Vagina (tissue), 2 donors: ENCODE data around the gene GNAO1.

Source experiments
- POLR2A ChIP-seq, 2 donors: fragments of 450-650 bp; IDR thresholded peaks; one replicate each; pipeline ENCODE4 v1.6.1; 2017; ENCODE audit warnings: antibody characterized with exemption in 2 of 2, mild to moderate bottlenecking in 2 of 2, moderate library complexity in 2 of 2
- POLR2AphosphoS5 ChIP-seq, 2 donors: sonication (generic); formaldehyde crosslinking; IDR thresholded peaks; one replicate each; pipeline ENCODE4 v1.9.0; 2017; ENCODE audit warnings: antibody characterized with exemption in 2 of 2, mild to moderate bottlenecking in 2 of 2, low read depth in 1 of 2; ENCODE audit not compliant: insufficient read depth in 1 of 2
- TF ChIP-seq, protein P1 (sequence below), 3 experiments: fragments of 450-650 bp in 2 of 3; fragments of 200-600 bp in 1 of 3; sonication (generic) in 1 of 3; IDR thresholded peaks; one replicate each; pipeline ENCODE4 v1.5.1; 2017 to 2019; ENCODE audit warnings: antibody characterized with exemption in 3 of 3, mild to moderate bottlenecking in 2 of 3, moderate library complexity in 2 of 3

DNA sequence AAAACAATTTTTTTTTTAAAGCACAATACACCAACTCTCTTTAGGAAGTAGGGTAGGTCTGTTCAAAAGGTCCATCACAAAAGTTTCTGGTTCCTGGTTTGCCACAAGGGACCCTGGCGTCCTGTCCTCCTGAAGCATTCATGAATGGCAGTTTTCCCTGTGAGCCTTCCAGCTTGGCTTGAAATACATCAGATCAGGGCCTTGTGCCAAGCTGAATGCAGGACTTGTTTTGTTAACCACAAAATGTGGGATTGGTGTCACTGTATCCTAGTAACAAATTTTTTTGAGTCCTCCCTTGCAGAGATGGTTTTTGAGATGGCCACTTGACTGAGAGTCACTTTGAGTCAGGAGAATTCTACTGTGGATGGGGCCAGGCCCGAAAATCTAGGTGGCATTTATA, 3.9 kb downstream of the GNAO1 start:
- TF ChIP-seq, protein P1, sequence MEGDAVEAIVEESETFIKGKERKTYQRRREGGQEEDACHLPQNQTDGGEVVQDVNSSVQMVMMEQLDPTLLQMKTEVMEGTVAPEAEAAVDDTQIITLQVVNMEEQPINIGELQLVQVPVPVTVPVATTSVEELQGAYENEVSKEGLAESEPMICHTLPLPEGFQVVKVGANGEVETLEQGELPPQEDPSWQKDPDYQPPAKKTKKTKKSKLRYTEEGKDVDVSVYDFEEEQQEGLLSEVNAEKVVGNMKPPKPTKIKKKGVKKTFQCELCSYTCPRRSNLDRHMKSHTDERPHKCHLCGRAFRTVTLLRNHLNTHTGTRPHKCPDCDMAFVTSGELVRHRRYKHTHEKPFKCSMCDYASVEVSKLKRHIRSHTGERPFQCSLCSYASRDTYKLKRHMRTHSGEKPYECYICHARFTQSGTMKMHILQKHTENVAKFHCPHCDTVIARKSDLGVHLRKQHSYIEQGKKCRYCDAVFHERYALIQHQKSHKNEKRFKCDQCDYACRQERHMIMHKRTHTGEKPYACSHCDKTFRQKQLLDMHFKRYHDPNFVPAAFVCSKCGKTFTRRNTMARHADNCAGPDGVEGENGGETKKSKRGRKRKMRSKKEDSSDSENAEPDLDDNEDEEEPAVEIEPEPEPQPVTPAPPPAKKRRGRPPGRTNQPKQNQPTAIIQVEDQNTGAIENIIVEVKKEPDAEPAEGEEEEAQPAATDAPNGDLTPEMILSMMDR (IDR thresholded peaks at IDR 0.05) = no peak
- TF ChIP-seq POLR2A (IDR thresholded peaks at IDR 0.05) (no peak), POLR2AphosphoS5 (IDR thresholded peaks at IDR 0.05; ENCODE audit: insufficient read depth in 1 of 2, low read depth in 1 of 2) (no peak)
